ENCODE measurements around the gene FRRS1L.

FRRS1L gene

GRCh38 chr9:109166771-109167601 is at the start of gene FRRS1L:
Gene FRRS1L (minus strand): TSS chr9:109167249. CDS start chr9:109167138, 111 bp downstream.
- H3K4me1 Mint-ChIP-seq = peaks cover 7% of the 10 kb centered on the region
- peak within 1 kb of the TSS; percentile 55 for H3K4me3 Mint-ChIP-seq
- peaks cover 1% of the 10 kb centered on the region for H3K9me3 Mint-ChIP-seq
- no peak for ATAC-seq (ENCODE audit: low read depth)
- no peak for DNase-seq (ENCODE audit: low spot score in 2 of 2)
- H3K27ac Mint-ChIP-seq = no peak within 1 kb of the TSS
- peaks cover 3% of the 10 kb centered on the region for H3K36me3 Mint-ChIP-seq
- peaks cover 18% of the 10 kb centered on the region for H3K27me3 Mint-ChIP-seq

GRCh38 chr9:109214414-109214813 is 47.4 kb upstream of the FRRS1L start:
- no peak overlapping the region for H3K4me3 Mint-ChIP-seq
- H3K27ac Mint-ChIP-seq = no peak overlapping the region
- ATAC-seq (ENCODE audit: low read depth) = no peak
- H3K4me1 Mint-ChIP-seq = peaks cover 2% of the 10 kb centered on the region
- peaks cover 10% of the 10 kb centered on the region for H3K27me3 Mint-ChIP-seq
- no peak for DNase-seq (ENCODE audit: low spot score in 2 of 2)
- peaks cover 4% of the 10 kb centered on the region for H3K9me3 Mint-ChIP-seq
- no peaks in the 10 kb centered on the region for H3K36me3 Mint-ChIP-seq

- H3K4me1 Mint-ChIP-seq = no peaks in the 10 kb centered on the region
- H3K36me3 Mint-ChIP-seq = no peaks in the 10 kb centered on the region
- DNase-seq (ENCODE audit: low spot score in 2 of 2) = no peak
- H3K4me3 Mint-ChIP-seq = no peak overlapping the region
- peaks cover 10% of the 10 kb centered on the region for H3K27me3 Mint-ChIP-seq
- no peak overlapping the region for H3K27ac Mint-ChIP-seq
- ATAC-seq (ENCODE audit: low read depth) = no peak
- peaks cover 4% of the 10 kb centered on the region for H3K9me3 Mint-ChIP-seq
These were observed 46.5 kb upstream of the FRRS1L start for GRCh38 chr9:109213285-109214121.

DNA sequence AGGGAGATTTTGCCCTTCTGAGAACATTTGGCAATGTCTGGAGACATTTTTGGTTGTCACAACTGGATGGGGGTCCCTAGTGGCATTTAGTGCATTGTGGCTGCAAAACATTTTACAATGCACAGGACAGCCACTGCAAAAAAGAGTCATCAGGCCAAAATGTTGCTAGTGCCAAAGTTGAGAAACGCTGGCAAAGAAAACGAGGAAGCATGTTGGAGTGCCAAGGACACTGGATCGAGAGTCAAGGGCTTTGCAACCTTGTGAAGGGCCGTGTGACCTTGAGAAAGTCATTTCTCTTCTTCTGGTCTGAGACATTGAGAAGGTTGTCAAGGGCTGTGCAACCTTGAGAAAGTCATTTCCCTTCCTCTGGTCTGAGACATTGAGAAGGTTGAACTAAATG is 45.7 kb upstream of the FRRS1L start:
- no peak overlapping the region for H3K4me3 Mint-ChIP-seq
- H3K36me3 Mint-ChIP-seq = no peaks in the 10 kb centered on the region
- H3K27me3 Mint-ChIP-seq = peaks cover 7% of the 10 kb centered on the region
- ATAC-seq (ENCODE audit: low read depth) (no peak), DNase-seq (ENCODE audit: low spot score in 2 of 2) (no peak)
- peaks cover 4% of the 10 kb centered on the region for H3K9me3 Mint-ChIP-seq
- H3K4me1 Mint-ChIP-seq = no peaks in the 10 kb centered on the region
- H3K27ac Mint-ChIP-seq = no peak overlapping the region

DNA sequence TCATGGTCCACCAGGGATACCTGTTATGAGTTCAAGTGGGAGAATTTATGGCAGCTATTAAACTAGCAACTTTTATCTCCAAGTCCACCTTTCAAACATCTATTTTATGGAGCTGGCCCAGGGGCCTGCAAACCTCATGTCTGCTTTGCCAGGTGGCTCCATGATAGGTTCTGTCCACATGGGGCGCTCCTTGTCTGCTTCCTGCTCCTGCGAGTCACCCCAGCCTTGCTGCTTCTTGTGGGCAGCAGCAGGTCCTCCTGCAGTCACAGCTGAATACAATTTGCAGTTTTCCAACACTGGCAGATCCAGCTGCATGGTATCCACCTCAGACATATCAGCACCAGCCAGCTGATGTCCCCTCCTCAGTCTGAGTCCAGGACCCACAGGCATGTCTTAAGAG is 39.6 kb upstream of the FRRS1L start:
- Mint-ChIP-seq H3K27me3 (peaks cover 7% of the 10 kb centered on the region), H3K9me3 (no peaks in the 10 kb centered on the region), H3K4me3 (no peak overlapping the region), H3K36me3 (no peaks in the 10 kb centered on the region), H3K4me1 (no peaks in the 10 kb centered on the region), H3K27ac (no peak overlapping the region)
- ATAC-seq (ENCODE audit: low read depth) (no peak), DNase-seq (ENCODE audit: low spot score in 2 of 2) (no peak)

- H3K4me3 Mint-ChIP-seq = no peak overlapping the region
- H3K36me3 Mint-ChIP-seq = no peaks in the 10 kb centered on the region
- H3K27ac Mint-ChIP-seq = no peak overlapping the region
These were observed 38.5 kb upstream of the FRRS1L start for GRCh38 chr9:109205526-109205925.

GRCh38 chr9:109203761-109204360 is 36.8 kb upstream of the FRRS1L start:
- Mint-ChIP-seq H3K4me3 (no peak overlapping the region), H3K4me1 (no peaks in the 10 kb centered on the region), H3K36me3 (no peaks in the 10 kb centered on the region), H3K9me3 (no peaks in the 10 kb centered on the region), H3K27ac (no peak overlapping the region), H3K27me3 (peaks cover 9% of the 10 kb centered on the region)
- ATAC-seq (ENCODE audit: low read depth) = no peak
- DNase-seq (ENCODE audit: low spot score in 2 of 2) = no peak

More at GRCh38 chr9:109205526-109205925, 38.5 kb upstream of the FRRS1L start:
- peaks cover 9% of the 10 kb centered on the region for H3K27me3 Mint-ChIP-seq
- DNase-seq (ENCODE audit: low spot score in 2 of 2) = no peak
- H3K4me1 Mint-ChIP-seq = no peaks in the 10 kb centered on the region
- no peaks in the 10 kb centered on the region for H3K9me3 Mint-ChIP-seq
- no peak for ATAC-seq (ENCODE audit: low read depth)

DNA sequence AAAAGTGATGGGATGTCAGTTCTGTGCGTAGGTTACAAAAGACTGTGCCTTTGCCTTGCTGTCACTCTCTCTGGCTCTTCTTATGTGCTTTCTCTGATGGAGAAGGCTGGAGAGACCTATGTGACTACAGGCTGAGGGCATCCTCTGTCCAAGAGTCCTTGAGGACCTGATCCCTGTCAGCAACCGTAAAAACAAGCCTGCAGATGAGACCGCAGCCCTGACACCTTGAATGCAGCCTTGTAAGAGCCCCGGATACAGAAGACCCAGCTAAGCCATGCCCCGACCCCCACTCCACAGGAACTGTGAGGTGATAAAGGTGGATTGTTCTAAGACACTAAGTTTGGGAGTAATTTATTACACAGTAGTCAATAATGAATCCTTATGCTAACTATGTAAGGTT is 32.6 kb upstream of the FRRS1L start:
- no peak overlapping the region for H3K27ac Mint-ChIP-seq
- H3K36me3 Mint-ChIP-seq = no peaks in the 10 kb centered on the region
- no peak for ATAC-seq (ENCODE audit: low read depth)
- no peak overlapping the region for H3K4me3 Mint-ChIP-seq
- DNase-seq (ENCODE audit: low spot score in 2 of 2) = no peak
- no peaks in the 10 kb centered on the region for H3K4me1 Mint-ChIP-seq
- H3K27me3 Mint-ChIP-seq = peaks cover 9% of the 10 kb centered on the region
- H3K9me3 Mint-ChIP-seq = no peaks in the 10 kb centered on the region

- Mint-ChIP-seq H3K36me3 (no peaks in the 10 kb centered on the region), H3K27me3 (peaks cover 9% of the 10 kb centered on the region), H3K4me3 (no peak overlapping the region), H3K9me3 (no peaks in the 10 kb centered on the region), H3K27ac (no peak overlapping the region), H3K4me1 (no peaks in the 10 kb centered on the region)
- ATAC-seq (ENCODE audit: low read depth) (no peak), DNase-seq (ENCODE audit: low spot score in 2 of 2) (no peak)
These were observed 31.8 kb upstream of the FRRS1L start for GRCh38 chr9:109198736-109199382.

DNA sequence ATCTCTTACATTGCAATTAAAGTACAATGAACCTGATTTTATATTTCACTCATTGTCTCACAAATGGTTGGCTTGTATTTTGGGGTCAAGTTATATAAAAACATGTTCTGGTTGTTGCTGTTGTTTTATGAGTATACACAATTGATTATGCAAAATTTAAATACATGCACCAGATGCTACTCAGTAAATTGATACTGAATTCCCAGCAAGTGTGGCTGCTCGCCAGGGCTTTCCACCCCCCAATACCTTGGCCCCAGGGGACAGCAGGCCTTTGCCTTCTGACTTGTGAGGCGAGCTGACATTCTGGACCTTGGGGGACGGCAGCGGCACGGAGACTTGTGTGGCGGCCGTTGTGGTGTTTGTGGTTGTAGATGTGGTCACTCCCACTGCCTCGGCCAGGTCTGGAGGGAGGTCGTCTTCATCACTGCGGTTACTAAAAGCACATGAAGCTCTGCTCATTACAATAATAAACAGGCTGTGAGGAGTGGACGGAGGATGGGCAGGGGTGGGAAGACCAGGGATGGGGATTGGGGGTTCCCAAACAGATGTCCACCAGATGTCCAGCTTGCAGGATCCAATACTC is 27.0 kb upstream of the FRRS1L start:
- Mint-ChIP-seq H3K36me3 (no peaks in the 10 kb centered on the region), H3K4me3 (no peak overlapping the region)
- no peak for DNase-seq (ENCODE audit: low spot score in 2 of 2)

DNA sequence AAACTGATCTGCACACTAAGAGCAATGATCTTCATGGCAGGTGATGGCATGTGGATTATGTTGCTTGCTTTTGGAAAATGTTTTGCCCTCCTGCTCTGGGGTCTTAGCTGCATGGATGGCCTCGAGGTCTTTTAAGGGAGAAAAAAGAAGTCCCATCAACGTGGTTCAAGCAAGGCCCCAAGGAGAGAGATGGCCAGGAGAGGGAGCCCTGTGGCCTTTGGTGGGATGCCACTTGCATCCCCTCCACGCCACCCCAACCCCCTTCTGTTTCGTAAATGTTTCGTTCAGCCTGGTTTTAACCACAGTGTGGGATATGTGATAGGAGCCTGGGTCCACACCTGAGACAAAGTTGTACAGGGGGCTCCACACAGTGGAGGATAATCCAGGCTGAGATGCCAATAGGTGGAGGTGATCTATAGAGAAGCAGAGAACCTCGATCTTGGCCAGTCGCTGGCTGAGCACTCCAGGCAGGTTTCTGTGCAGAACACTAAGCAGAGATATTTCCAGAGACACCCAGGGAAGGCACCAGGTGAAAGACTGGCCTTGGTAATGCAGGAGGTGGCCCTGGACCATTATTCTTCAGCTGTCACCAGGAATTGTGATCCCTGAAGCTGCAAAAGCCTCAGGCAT is 25.8 kb upstream of the FRRS1L start:
- ATAC-seq (ENCODE audit: low read depth) (no peak), DNase-seq (ENCODE audit: low spot score in 2 of 2) (no peak)
- H3K4me1 Mint-ChIP-seq = no peaks in the 10 kb centered on the region
- no peak overlapping the region for H3K27ac Mint-ChIP-seq
- no peak overlapping the region for H3K4me3 Mint-ChIP-seq
- no peaks in the 10 kb centered on the region for H3K36me3 Mint-ChIP-seq
- H3K9me3 Mint-ChIP-seq = no peaks in the 10 kb centered on the region
- peaks cover 8% of the 10 kb centered on the region for H3K27me3 Mint-ChIP-seq

More for the DNA sequence above, 27.0 kb upstream of the FRRS1L start:
- no peak for ATAC-seq (ENCODE audit: low read depth)
- Mint-ChIP-seq H3K27me3 (peaks cover 4% of the 10 kb centered on the region), H3K27ac (no peak overlapping the region), H3K4me1 (no peaks in the 10 kb centered on the region), H3K9me3 (no peaks in the 10 kb centered on the region)

- Mint-ChIP-seq H3K36me3 (no peaks in the 10 kb centered on the region), H3K27me3 (peaks cover 11% of the 10 kb centered on the region), H3K4me1 (no peaks in the 10 kb centered on the region), H3K4me3 (no peak overlapping the region), H3K27ac (no peak overlapping the region), H3K9me3 (no peaks in the 10 kb centered on the region)
- no peak for DNase-seq (ENCODE audit: low spot score in 2 of 2)
- ATAC-seq (ENCODE audit: low read depth) = no peak
These were observed 24.7 kb upstream of the FRRS1L start for GRCh38 chr9:109191746-109192145.

DNA sequence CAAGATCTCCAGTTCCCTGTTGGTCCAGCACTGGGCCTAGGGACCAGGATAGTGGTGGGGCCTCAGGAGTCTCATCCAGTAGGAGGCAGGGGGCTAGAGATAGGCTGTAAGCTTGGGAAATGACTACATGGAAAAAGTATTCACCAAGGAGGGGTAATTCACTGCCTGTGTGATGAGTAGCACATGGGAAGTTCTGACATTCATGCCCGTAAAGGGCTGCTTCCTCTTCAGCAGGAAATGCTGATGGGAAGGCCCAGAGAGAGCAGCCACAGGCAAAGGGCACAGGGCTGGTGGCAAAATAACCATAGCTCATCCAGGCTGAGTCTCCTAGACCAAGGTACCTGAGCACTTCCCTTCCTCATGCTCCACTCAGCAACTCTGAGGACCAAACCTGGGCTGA is 23.1 kb upstream of the FRRS1L start:
- DNase-seq (ENCODE audit: low spot score in 2 of 2) (no peak), ATAC-seq (ENCODE audit: low read depth) (no peak)
- Mint-ChIP-seq H3K4me3 (no peak overlapping the region), H3K27me3 (peaks cover 9% of the 10 kb centered on the region), H3K9me3 (no peaks in the 10 kb centered on the region), H3K4me1 (peaks cover 3% of the 10 kb centered on the region), H3K36me3 (no peaks in the 10 kb centered on the region), H3K27ac (no peak overlapping the region)

Measured in memory B cell (primary cell).